ENCODE results near the gene ACTR1A.

DNA sequence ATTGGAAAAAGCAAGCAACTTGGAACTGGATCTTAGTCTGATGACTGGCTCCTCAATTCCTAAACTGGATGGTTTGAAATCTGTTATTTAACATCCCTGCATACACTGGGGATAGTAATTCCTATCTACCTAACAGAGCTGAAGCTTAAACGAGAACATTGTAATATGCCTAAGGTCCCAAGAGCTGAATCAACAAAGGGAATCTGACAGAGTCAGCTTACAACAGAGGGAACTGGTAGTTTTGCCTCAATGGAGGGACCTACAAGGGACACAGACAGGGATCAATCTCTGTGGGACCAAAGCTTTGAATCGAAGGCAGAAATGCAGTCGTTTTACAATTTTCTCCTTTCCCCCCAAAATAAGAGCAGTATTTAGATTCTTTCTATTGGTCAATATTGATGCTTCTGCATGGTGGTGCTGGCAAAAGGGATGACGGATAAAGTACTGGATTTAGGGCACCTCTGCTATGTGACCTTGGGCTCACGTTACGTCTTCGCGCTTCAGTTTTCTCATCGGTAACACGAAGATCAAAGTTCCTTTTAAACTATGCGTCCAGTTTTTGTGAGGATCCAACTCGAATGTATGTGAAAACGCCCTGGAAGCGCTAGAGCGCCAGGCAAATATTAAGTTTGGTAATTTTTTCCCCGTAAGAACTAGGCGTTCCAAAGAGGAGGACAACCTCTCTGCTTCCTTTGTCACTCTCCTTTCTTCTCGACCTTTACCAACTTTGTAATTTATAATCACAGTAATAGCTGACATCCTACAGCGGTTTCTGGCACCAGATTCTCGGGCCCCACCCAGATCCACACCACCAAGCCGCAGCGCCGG lies 1.1 kb downstream of the ACTR1A start:
- TF ChIP-seq EP300 (IDR thresholded peaks at IDR 0.05) (no peak), CTCF (IDR thresholded peaks at IDR 0.05) (no peak), POLR2AphosphoS5 (IDR thresholded peaks at IDR 0.05) (no peak), POLR2A (IDR thresholded peaks at IDR 0.05) (no peak)
